GM18519 (cell line): Measurements from ENCODE around the gene KCNT1.

Source experiments
- ATAC-seq: cut with Tn5 transposase; IDR thresholded peaks from one replicate; pipeline ENCODE4 v1.9.1; 2021; ENCODE audit warnings: mild to moderate bottlenecking, moderate library complexity; ENCODE audit not compliant: unreplicated experiment, low FRiP score

Gene KCNT1

GRCh38 chr9:135813671-135814290, 111.8 kb downstream of the KCNT1 start:
- ATAC-seq, result no peak

- no peak for ATAC-seq
Measured at GRCh38 chr9:135814421-135815095, 112.6 kb downstream of the KCNT1 start.

- no peak for ATAC-seq
Measured at GRCh38 chr9:135815413-135815812, 113.4 kb downstream of the KCNT1 start.

DNA sequence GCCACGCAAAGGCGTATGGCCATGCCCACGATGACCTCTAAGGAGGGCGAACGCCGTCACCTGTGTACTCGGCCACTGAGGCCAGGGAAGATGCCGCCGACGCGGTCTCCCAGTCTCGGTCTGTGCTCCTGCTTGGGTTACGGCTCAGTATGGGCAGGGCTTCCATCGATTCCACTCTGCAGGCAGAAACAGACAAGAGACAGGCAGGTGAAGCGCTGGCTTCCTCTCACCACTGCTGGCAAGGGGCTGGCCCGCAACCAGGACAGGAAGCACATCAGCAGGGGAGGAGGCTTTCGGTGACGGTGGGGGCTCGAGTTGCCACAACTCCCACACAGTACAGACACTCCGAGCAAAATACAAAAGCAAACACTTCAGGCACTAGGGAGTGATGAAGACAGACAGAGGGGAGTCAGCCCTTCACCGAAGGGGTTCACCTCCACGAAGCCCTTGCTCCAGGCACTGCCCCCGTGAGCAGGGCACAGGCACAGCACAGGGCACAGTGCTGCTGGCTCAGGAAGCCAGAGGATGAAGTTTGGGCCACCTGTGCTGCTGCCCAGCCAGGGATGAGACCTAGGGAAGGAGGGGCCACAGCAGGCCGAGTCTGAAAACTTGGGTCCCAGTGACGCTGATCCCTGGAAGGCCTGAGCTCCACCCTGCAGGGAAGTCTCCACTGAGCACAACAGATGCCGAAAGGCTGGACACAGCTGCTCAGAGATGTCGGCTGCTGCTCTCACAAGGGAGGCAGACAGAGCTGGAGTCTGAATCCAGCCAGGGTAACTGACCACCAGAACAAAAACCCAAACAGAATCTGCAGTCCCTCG, 114.1 kb downstream of the KCNT1 start:
- ATAC-seq, result no peak

DNA sequence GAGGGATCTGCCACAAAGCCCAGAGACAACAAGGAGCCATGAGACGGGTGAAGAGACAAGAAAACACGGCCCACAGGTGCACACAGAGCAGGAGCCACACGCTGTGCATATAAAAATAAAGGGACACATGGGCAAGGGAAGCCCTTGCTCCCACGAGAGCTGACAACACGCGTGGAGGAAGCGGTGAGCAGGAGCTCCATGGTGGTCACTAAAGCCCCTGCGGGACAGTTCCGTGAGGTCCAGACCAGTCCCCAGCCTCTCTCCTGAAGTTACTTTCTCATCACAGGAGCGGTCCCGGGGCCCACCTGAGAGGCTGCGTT, 114.6 kb downstream of the KCNT1 start:
- no peak for ATAC-seq

DNA sequence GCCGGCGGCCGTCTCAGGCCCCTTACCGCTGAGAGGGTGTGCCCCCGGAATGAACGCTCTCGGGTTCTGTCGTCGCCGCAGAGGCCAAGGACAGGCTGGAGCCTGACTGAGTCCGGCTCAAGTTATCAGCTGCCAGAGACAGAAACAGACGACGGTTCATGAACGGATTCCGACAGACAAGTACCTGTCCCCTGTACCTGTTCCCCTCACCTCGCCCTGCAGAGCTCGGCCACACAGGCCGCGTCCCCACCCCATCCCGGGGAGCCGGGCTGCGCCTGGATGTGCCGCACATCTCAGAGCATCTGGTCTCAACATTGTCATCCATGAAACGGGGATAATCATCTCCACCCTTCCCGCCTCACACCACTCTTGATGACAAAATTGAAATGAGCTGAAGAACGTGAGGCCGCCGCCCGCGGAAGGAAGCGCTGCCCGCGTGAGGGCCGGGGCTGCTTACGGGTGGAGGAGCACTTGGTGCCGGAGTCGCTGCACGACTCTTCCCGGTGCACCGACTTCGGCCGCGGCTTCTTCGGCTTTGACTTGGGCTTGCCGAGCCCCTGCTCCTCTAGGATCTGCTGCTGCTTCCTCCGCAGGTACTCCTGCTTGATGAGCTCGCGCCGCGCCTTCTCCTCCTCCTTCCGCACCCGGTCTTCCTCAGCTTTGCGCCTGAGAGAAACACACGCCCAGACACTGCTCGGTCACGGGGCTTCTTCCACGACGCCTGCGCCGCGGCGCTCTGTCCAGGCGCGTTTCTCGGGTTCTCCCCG, 116.1 kb downstream of the KCNT1 start:
- ATAC-seq, result no peak

- no peak for ATAC-seq
Measured at GRCh38 chr9:135818718-135819475, 116.9 kb downstream of the KCNT1 start.

- no peak for ATAC-seq
Measured at GRCh38 chr9:135819905-135820304, 117.9 kb downstream of the KCNT1 start.

DNA sequence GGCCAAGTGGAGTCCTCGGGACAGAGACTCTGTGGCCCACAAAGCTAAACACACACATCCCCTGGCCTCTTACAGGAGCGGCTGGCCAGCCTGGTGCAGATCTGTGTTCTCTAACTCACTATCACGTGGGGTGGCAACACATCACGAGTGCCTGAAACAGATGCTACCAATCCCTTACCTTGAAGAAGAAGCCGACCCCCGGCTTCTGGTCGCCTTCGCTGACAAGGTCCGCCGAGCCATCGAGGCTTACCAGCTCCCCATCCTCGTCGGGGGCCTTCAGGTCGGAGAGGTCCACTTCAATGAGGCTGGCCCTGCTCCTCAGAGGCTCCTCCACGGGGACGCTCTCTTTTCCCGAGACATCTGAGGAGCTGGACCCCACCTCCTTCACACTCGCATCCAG, 118.7 kb downstream of the KCNT1 start:
- ATAC-seq, result no peak

GRCh38 chr9:135821116-135821515, 119.1 kb downstream of the KCNT1 start:
- ATAC-seq, result no peak

GRCh38 chr9:135821733-135822373, 119.9 kb downstream of the KCNT1 start:
- no peak for ATAC-seq

- no peak for ATAC-seq
Measured at GRCh38 chr9:135822374-135822755, 120.4 kb downstream of the KCNT1 start.

- no peak for ATAC-seq
Measured at GRCh38 chr9:135823036-135823435, 121.1 kb downstream of the KCNT1 start.

- no peak for ATAC-seq
Measured at GRCh38 chr9:135825435-135826187, 123.6 kb downstream of the KCNT1 start.

GRCh38 chr9:135826188-135826545, 124.2 kb downstream of the KCNT1 start:
- ATAC-seq, result no peak

DNA sequence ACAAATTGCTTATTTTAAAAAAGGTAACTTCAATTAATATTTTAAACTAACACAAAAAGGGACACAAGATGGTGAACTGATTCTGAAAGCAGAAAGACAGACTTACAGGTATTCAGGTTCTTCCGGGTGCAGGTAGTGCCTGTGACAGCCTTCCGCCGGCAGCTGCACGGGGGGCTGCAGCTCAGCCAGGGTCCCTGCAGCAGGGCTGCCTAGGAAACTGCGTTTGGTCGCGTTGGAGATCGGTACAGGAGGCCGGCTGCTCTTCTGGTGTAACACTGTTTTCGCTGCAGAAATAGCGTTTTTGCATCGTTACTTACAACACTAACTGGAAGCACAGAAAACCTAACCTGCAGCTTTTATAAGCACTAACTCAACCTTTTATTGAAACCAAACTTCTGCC, 125.3 kb downstream of the KCNT1 start:
- no peak for ATAC-seq

- ATAC-seq, result no peak
Measured at GRCh38 chr9:135827866-135828580, 126.0 kb downstream of the KCNT1 start.

GRCh38 chr9:135828656-135829055, 126.7 kb downstream of the KCNT1 start:
- ATAC-seq, result no peak

- no peak for ATAC-seq
Measured at GRCh38 chr9:135830496-135830895, 128.5 kb downstream of the KCNT1 start.
